ENCODE measurements around the gene THOC7.

The THOC7 gene

GRCh38 chr3:63896332-63897030 lies 32.9 kb upstream of the THOC7 start:
- in situ Hi-C loops (cut with MboI; ENCODE audit: low sequenced_read_pairs): no loop called here
- DNase-seq (ENCODE audit: low spot score in 2 of 2): no peak
- Histone ChIP-seq H3K9me3 (no peaks in the 10 kb centered on the region), H3K36me3 (replicated peaks) (peaks cover 12% of the 10 kb centered on the region), H3K4me1 (no peaks in the 10 kb centered on the region), H3K4me3 (no peak overlapping the region), H3K27me3 (ENCODE audit: low read depth) (no peaks in the 10 kb centered on the region)

GRCh38 chr3:63895422-63896189 lies 32.0 kb upstream of the THOC7 start:
- no peaks in the 10 kb centered on the region for H3K4me1 ChIP-seq
- no peaks in the 10 kb centered on the region for H3K27me3 ChIP-seq (ENCODE audit: low read depth)
- H3K9me3 ChIP-seq: no peaks in the 10 kb centered on the region
- H3K36me3 ChIP-seq (replicated peaks): peaks cover 12% of the 10 kb centered on the region
- no peak for DNase-seq (ENCODE audit: low spot score in 2 of 2)
- no peak overlapping the region for H3K4me3 ChIP-seq
- in situ Hi-C loops (cut with MboI; ENCODE audit: low sequenced_read_pairs): no loop called here

GRCh38 chr3:63892773-63893352 lies 29.3 kb upstream of the THOC7 start:
- DNase-seq (ENCODE audit: low spot score in 2 of 2): no peak
- Histone ChIP-seq H3K36me3 (replicated peaks) (no peaks in the 10 kb centered on the region; the same call in 1 of the 2 replicates), H3K9me3 (no peaks in the 10 kb centered on the region), H3K4me1 (no peaks in the 10 kb centered on the region), H3K27me3 (ENCODE audit: low read depth) (no peaks in the 10 kb centered on the region), H3K4me3 (no peak overlapping the region)
- in situ Hi-C loops (cut with MboI; ENCODE audit: low sequenced_read_pairs): no loop called here

- H3K4me3 ChIP-seq: no peak overlapping the region
- no peaks in the 10 kb centered on the region for H3K4me1 ChIP-seq
- H3K36me3 ChIP-seq (replicated peaks): no peaks in the 10 kb centered on the region; the same call in 1 of the 2 replicates
- DNase-seq (ENCODE audit: low spot score in 2 of 2): no peak
- in situ Hi-C loops (cut with MboI; ENCODE audit: low sequenced_read_pairs): no loop called here
- no peaks in the 10 kb centered on the region for H3K27me3 ChIP-seq (ENCODE audit: low read depth)
- no peaks in the 10 kb centered on the region for H3K9me3 ChIP-seq
These were observed 27.9 kb upstream of the THOC7 start for GRCh38 chr3:63891518-63891917.

GRCh38 chr3:63886858-63887257 lies 23.3 kb upstream of the THOC7 start:
- in situ Hi-C loops (cut with MboI; ENCODE audit: low sequenced_read_pairs): no loop called here
- Histone ChIP-seq H3K9me3 (no peaks in the 10 kb centered on the region), H3K4me1 (no peaks in the 10 kb centered on the region), H3K4me3 (no peak overlapping the region), H3K36me3 (replicated peaks) (no peaks in the 10 kb centered on the region), H3K27me3 (ENCODE audit: low read depth) (no peaks in the 10 kb centered on the region)
- no peak for DNase-seq (ENCODE audit: low spot score in 2 of 2)

GRCh38 chr3:63880653-63881052 lies 17.0 kb upstream of the THOC7 start:
- H3K4me3 ChIP-seq: no peak overlapping the region
- no peak for DNase-seq (ENCODE audit: low spot score in 2 of 2)
- no peaks in the 10 kb centered on the region for H3K9me3 ChIP-seq
- in situ Hi-C loops (cut with MboI; ENCODE audit: low sequenced_read_pairs): no loop called here
- H3K4me1 ChIP-seq: peaks cover 10% of the 10 kb centered on the region
- H3K36me3 ChIP-seq (replicated peaks): no peaks in the 10 kb centered on the region
- H3K27me3 ChIP-seq (ENCODE audit: low read depth): no peaks in the 10 kb centered on the region

GRCh38 chr3:63878394-63879060 lies 14.9 kb upstream of the THOC7 start:
- H3K36me3 ChIP-seq (replicated peaks): no peaks in the 10 kb centered on the region
- in situ Hi-C loops (cut with MboI; ENCODE audit: low sequenced_read_pairs): no loop called here
- no peak for DNase-seq (ENCODE audit: low spot score in 2 of 2)
- no peaks in the 10 kb centered on the region for H3K9me3 ChIP-seq
- H3K27me3 ChIP-seq (ENCODE audit: low read depth): no peaks in the 10 kb centered on the region
- no peak overlapping the region for H3K4me3 ChIP-seq
- peaks cover 10% of the 10 kb centered on the region for H3K4me1 ChIP-seq

- in situ Hi-C loops (cut with MboI; ENCODE audit: low sequenced_read_pairs): no loop called here
- no peaks in the 10 kb centered on the region for H3K9me3 ChIP-seq
- H3K27me3 ChIP-seq (ENCODE audit: low read depth): no peaks in the 10 kb centered on the region
- no peaks in the 10 kb centered on the region for H3K36me3 ChIP-seq (replicated peaks)
- H3K4me3 ChIP-seq: no peak overlapping the region
- DNase-seq (ENCODE audit: low spot score in 2 of 2): no peak
- H3K4me1 ChIP-seq: peaks cover 10% of the 10 kb centered on the region
These were observed 14.3 kb upstream of the THOC7 start for GRCh38 chr3:63877737-63878393.

- no peaks in the 10 kb centered on the region for H3K9me3 ChIP-seq
- in situ Hi-C loops (cut with MboI; ENCODE audit: low sequenced_read_pairs): no loop called here
- peaks cover 10% of the 10 kb centered on the region for H3K4me1 ChIP-seq
- H3K4me3 ChIP-seq: no peak overlapping the region
- DNase-seq (ENCODE audit: low spot score in 2 of 2): no peak
- no peaks in the 10 kb centered on the region for H3K27me3 ChIP-seq (ENCODE audit: low read depth)
- no peaks in the 10 kb centered on the region for H3K36me3 ChIP-seq (replicated peaks)
These were observed 12.7 kb upstream of the THOC7 start for GRCh38 chr3:63876260-63876659.

GRCh38 chr3:63875510-63875909 lies 11.9 kb upstream of the THOC7 start:
- in situ Hi-C loops (cut with MboI; ENCODE audit: low sequenced_read_pairs): no loop called here
- H3K4me1 ChIP-seq: peaks cover 8% of the 10 kb centered on the region
- no peak overlapping the region for H3K4me3 ChIP-seq
- H3K27me3 ChIP-seq (ENCODE audit: low read depth): no peaks in the 10 kb centered on the region
- H3K36me3 ChIP-seq (replicated peaks): no peaks in the 10 kb centered on the region
- no peaks in the 10 kb centered on the region for H3K9me3 ChIP-seq
- DNase-seq (ENCODE audit: low spot score in 2 of 2): no peak

GRCh38 chr3:63874769-63875168 lies 11.2 kb upstream of the THOC7 start:
- Histone ChIP-seq H3K27me3 (ENCODE audit: low read depth) (no peaks in the 10 kb centered on the region), H3K4me3 (no peak overlapping the region), H3K36me3 (replicated peaks) (no peaks in the 10 kb centered on the region), H3K9me3 (no peaks in the 10 kb centered on the region), H3K4me1 (peaks cover 8% of the 10 kb centered on the region)
- in situ Hi-C loops (cut with MboI; ENCODE audit: low sequenced_read_pairs): no loop called here
- no peak for DNase-seq (ENCODE audit: low spot score in 2 of 2)

GRCh38 chr3:63872135-63872924 lies 8.7 kb upstream of the THOC7 start:
- no peaks in the 10 kb centered on the region for H3K27me3 ChIP-seq (ENCODE audit: low read depth)
- peaks cover 8% of the 10 kb centered on the region for H3K4me1 ChIP-seq
- no peaks in the 10 kb centered on the region for H3K9me3 ChIP-seq
- H3K36me3 ChIP-seq (replicated peaks): peaks cover 6% of the 10 kb centered on the region
- DNase-seq (ENCODE audit: low spot score in 2 of 2): no peak
- H3K4me3 ChIP-seq: no peak overlapping the region
- in situ Hi-C loops (cut with MboI; ENCODE audit: low sequenced_read_pairs): no loop called here

GRCh38 chr3:63870615-63871005 lies 7.0 kb upstream of the THOC7 start:
- Histone ChIP-seq H3K27me3 (ENCODE audit: low read depth) (no peaks in the 10 kb centered on the region), H3K36me3 (replicated peaks) (peaks cover 13% of the 10 kb centered on the region), H3K4me3 (no peak overlapping the region), H3K4me1 (no peaks in the 10 kb centered on the region), H3K9me3 (no peaks in the 10 kb centered on the region)
- in situ Hi-C loops (cut with MboI; ENCODE audit: low sequenced_read_pairs): no loop called here
- no peak for DNase-seq (ENCODE audit: low spot score in 2 of 2)
